Suprapubic skin (tissue), 3 donors: Measurements from ENCODE around the gene CBFA2T3.

Experiments used
- EP300 ChIP-seq: sonication (generic); formaldehyde crosslinking; IDR thresholded peaks from one replicate; pipeline ENCODE4 v1.6.1; 2017; ENCODE audit warnings: antibody characterized with exemption
- TF ChIP-seq, protein P1 (sequence below), 2 donors: fragments of 200-600 bp in 1 of 2; fragments of 450-650 bp in 1 of 2; sonication (generic) in 1 of 2; IDR thresholded peaks; one replicate each; pipeline ENCODE4 v1.5.1; 2016 to 2019; ENCODE audit warnings: antibody characterized with exemption in 2 of 2, mild to moderate bottlenecking in 1 of 2, moderate library complexity in 1 of 2

DNA sequence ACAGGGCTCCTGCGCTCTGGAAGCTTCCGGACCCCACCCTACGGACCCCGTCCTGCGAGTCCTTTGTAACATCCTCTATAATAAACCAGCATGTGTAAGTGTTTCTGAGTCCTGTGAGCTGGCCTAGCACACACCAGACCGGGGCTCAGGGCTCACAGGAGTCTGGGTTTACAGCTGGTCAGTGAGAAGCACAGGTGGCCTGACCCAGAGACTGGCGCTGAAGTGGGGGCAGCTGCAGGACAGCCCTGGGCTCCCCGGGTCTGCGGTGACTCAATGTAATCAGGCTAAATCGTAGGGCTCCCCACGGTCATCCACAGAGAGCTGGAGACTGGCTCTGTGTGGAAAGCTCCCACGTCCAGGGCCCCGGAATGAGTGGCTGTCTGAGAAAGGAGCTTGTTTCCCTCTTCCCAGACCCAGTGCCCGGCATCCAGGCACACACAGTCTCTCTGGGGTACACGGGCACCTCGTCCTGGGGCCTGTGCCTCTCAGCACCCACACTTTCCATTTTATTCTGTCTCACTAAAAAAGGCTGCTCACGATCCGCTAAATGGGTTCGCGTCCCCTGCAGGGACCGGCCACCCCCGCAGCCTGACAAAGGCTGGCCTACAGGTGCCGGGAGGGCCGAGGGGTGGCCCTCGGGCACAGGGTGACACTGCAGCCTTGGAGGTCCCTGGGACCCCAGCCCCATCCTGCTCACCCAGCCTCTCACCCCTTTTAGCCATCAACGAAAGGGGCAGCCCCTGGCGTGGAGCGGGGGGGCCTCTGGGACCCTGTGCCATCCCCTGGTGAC lies 18.9 kb upstream of the CBFA2T3 start:
- TF ChIP-seq, protein P1, sequence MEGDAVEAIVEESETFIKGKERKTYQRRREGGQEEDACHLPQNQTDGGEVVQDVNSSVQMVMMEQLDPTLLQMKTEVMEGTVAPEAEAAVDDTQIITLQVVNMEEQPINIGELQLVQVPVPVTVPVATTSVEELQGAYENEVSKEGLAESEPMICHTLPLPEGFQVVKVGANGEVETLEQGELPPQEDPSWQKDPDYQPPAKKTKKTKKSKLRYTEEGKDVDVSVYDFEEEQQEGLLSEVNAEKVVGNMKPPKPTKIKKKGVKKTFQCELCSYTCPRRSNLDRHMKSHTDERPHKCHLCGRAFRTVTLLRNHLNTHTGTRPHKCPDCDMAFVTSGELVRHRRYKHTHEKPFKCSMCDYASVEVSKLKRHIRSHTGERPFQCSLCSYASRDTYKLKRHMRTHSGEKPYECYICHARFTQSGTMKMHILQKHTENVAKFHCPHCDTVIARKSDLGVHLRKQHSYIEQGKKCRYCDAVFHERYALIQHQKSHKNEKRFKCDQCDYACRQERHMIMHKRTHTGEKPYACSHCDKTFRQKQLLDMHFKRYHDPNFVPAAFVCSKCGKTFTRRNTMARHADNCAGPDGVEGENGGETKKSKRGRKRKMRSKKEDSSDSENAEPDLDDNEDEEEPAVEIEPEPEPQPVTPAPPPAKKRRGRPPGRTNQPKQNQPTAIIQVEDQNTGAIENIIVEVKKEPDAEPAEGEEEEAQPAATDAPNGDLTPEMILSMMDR (IDR thresholded peaks at IDR 0.05) = no peak
- TF ChIP-seq EP300 = no peak
